ENCODE data around the gene DEFB132.
"Not testable (repeated sequence)": the region's sequence is repeated elsewhere in the genome, so short reads cannot be mapped to it uniquely, and the experiment has no call there.

Gene DEFB132, protein sequence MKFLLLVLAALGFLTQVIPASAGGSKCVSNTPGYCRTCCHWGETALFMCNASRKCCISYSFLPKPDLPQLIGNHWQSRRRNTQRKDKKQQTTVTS

DNA sequence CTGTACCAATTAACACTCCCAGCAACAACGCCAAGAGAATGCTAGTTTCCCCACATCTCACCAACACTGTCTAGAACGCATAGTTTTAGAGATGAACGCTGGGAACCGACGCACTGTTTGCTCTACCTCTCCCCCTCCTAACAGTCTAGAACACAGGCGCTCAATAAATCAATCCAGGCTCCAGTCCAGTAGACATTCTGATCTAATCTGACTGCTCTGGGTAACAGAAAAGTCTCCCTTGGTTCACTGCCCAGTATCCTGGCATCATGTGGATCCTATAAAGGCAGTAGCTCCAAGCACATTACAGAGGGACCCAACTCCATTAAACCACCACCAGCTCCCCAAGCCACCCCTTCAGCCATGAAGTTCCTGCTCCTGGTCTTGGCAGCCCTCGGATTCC is at the start of gene DEFB132:
TSS of gene DEFB132 (plus strand) at position 306 of the 400 bp plus-strand sequence. CDS start at position 361, 55 bp downstream.
- no peak for DNase-seq (ENCODE audit: low spot score)

DNA sequence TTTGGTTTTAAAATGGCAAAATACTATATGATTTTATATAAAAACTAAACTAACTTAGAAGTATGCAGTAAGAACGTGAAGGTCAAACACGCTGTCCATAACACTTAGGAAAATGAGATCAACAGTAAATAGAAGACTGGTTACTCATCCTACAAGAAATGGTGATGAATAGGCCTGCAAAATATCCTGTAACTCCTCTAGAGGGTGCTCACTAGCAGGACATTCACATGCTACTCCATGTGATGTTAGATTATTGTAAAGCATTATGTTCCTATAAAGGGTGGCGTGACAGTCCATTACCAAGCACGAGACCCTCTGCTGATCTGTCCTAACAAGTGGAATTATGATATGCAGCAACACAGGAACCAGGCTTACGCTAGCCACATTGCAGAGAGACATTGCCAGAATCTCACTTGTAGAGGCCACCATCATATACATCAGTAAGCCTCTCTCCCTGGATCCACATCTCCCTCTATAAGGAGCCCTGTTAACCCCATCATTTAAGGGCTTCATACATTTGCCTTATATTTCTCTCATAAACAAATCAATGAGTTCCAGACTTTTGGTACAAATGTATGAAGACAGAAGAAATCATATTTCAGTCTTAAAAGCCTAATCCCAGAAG is 48.5 kb upstream of the DEFB132 start:
- peak; percentile 68 for DNase-seq (ENCODE audit: low spot score)

DNA sequence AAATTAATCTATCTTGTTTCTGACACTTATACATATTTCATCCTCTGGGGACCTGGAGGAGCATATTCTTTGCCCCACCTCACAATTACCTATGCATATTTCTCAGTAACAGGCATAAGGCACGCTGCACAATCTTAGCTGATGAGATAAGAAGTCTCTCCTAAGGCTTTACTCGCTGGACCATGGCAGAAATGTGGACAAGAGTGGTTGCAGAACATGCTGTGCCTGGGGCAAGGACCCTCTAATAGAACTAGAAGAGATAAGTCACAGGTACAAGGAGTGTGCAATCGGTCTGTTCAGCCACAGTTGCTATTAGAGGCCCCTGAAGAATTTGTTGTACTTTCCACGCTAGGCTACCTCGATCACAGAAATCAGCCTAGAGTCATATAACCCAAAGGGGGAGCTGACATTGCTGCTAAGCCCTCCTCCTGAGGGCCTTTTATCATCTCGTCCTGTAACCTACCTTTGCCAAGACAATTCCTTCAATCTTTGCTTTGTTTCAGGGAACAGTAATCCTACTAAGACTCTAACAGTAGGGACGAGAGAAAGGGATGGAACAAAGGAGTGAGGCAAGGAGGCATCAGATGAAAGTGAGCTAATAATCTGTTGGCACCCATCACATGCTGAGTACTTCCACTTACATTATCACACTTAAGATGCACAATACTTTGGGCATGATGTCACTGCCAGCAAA is 46.6 kb upstream of the DEFB132 start:
- no peak for DNase-seq (ENCODE audit: low spot score)

DNA sequence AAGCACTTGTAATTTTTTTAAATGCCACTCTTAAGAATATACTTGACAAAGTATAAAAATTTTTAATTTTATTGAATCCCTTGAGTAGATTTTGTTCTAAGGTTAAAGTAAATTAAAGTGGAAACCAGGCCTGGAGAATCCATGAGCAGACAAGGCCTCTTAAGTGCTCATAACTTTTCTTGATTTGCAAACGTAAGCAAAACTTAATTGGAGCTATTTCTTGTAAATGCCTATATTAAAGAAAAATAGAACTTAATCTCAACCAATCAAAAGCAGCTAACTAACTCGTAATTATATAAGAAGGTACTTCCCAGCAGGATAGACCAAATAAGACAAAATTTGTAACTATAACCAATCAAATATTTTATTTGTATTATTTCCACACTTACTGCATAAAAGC is 43.1 kb upstream of the DEFB132 start:
- no peak for DNase-seq (ENCODE audit: low spot score)

DNA sequence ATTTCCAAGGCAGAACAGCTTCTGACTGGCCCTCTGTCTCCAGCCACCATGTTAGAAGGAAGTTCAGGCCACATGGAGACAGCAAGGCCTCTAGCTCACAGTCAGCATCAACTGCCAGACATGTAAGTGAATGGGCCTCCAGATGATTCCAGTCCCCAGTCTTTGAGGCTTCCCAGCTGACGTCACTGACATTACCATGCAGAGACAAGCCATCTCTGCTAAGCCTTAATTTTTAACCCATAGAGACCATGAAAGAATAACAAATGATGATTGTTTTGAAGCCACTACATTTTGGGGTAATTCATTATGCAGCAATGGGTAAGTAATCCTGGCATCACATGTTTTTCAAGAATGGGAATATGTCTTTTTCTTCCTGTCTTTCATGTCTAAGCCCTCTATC is 41.7 kb upstream of the DEFB132 start:
- no peak for DNase-seq (ENCODE audit: low spot score)

DNA sequence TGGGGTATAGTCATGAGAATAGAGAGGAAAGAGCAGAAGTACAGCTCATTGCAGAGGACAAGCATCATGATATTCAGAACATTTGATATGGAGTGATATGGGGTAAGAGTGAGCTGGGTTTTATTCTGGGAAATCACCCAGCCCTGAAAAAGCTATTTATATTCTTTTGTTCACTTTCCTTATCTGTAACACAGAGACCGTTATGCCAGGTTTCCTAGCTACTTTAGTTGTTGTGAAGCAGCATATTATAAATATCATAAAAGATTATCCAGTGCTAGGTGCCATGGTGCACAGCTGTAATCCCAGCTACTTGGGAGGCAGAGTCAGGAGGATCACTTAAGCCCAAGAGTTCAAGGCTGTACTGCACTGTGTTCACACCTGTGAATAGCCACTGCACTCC is 40.3 kb upstream of the DEFB132 start:
- no peak for DNase-seq (ENCODE audit: low spot score)

DNA sequence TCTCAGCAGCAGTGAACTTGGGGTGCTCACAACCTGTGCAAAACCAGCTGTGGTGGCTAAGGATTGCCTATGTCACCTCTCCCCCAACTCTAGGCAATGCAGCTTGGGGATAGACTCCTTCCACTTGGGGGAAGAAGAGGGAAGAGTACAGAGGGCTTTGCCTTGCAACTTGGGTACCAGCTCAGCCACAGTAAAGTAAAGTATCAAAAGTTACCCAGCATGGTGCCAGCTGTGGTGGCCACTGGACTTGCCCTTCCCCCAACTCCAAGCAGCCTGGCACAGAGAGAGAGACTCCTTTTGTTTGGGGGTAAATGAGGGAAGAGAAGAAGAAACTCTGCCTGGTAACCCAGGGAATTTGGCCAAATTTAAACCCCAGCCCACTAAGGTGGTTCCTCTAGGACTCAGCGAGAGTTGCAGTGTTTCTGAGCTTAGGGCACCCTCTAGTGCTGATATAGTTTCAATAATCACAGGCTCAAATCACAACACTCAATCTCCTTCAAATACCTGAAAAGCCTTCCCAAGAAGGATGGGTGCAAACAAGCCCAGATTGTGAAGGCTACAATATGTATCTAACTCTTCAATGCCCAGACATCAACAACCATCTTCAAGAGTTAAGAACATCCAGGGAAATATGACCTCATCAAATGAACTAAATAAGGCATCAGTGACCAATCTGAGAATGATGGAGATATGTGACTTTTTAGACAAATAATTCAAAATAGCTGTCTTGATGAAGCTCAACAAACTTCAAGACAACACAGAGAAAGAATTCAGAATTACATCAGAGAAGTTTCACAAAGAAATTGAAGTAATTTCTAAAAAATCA is 38.0 kb upstream of the DEFB132 start:
- peak; percentile 18 for DNase-seq (ENCODE audit: low spot score)

DNA sequence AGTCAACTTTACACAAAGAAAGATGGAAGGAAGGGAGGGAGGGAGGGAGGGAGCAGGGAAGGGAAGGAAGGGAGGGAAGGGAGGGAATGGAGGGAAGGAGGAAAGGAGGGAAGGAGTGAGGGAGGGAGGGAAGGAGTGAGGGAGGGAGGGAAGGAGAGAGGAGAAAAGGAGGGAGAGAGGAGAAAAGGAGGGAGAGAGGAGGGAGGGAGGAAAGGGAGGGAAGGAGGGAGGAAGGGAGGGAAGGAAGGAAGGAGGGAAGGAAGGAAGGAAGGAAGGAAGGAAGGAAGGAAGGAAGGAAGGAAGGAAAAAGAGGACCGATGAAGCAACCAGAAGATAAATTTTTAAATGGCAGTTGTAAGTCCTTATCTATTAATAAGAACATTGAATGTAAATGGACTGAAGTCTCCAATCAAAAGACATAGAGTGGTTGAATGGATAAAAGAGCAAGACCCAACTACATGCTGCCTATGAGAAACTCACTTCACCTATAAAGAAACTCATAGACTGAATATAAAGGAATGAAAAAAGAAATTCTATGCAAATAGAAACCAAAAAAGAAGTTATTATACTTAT is 36.2 kb upstream of the DEFB132 start:
- no peak for DNase-seq (ENCODE audit: low spot score)

DNA sequence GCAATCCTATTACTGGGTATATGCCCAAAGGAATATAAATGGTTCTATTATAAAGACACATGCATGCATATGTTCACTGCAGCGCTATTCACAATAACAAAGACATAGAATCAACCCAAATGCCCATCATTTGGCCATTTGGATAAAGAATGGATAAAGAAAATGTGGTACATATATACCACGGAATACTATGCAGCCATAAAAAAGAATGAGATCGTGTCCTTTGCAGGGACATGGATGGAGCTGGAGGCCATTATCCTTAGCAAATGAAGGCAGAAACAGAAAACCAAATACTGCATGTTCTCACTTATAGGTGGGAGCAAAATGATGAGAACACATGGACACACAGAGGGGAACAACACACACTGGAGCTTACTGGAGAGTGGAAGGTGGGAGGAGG is 31.6 kb upstream of the DEFB132 start:
- not testable (repeated sequence) for DNase-seq (ENCODE audit: low spot score)

DNA sequence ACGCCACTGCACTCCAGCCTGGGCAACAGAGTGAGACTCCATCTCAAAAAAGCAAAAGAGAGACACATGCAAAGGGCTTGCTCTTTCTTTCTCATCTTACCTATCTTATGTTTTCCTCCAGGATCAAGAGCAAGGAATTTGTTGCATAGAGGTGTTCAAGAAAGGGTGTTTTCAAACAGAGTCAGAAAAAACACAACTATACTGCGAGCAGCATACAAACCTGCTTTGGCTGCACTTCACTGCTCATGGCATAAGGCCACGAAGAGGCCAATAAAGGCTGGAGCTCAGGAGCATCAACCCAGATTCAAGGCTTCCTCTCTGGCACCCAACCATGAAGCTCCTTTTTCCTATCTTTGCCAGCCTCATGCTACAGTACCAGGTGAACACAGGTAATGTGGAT is 30.6 kb upstream of the DEFB132 start, which contains the start of gene DEFB129:
TSS of gene DEFB129 (plus strand) at position 301 of the 400 bp plus-strand sequence. CDS start at position 332, 31 bp downstream.
- DNase-seq (ENCODE audit: low spot score) = no peak

DNA sequence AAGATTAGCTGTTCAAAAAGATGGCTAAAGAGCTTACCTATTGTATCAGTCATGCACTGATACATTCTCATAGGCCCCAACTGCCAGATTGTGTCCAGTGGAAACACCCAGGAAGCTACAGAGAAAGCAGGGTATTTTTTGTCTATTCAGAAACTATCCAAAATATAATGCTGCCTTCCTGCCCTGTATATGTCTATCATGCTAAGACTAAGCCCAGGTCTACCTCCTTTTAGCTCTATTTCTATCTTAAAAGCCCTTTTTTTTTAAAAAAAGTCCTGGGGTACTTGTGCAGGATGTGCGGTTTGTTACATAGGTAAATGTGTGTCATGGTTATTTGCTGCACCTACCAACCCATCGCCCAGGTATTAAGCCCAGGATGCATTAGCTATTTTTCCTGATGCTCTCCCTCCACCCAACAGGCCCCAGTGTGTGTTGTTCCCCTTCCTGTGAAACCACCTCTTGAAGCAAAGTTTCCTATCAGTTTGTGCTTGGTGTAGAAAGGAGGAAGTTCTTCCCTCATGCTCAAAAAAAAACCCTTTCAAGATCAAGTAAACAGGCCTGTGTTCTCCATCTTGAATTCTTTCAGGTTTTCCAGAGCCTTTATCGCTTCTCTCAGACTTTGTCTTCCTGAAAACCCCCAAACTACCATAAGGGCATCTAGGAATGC is 30.0 kb upstream of the DEFB132 start:
- DNase-seq (ENCODE audit: low spot score) = no peak

DNA sequence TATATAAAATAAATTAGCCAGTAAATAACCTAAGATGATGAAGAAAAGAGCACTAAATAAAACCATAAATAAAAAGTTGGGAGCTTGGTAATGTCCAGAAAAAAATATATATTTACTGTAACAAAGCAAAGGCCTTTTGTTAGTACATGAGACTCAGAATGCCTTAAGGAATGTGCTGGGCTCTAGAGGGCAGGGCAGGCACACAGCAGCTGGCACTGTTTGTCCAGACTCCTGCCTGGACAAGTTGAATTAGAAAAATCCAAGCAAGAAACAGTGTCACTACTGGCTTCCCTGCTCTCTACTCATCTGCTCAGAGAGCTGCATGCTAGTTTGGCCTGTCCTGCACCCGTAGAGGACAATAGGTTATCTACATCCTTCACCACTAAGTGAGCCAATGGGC is 21.6 kb upstream of the DEFB132 start:
- peak; percentile 43 for DNase-seq (ENCODE audit: low spot score)

DNA sequence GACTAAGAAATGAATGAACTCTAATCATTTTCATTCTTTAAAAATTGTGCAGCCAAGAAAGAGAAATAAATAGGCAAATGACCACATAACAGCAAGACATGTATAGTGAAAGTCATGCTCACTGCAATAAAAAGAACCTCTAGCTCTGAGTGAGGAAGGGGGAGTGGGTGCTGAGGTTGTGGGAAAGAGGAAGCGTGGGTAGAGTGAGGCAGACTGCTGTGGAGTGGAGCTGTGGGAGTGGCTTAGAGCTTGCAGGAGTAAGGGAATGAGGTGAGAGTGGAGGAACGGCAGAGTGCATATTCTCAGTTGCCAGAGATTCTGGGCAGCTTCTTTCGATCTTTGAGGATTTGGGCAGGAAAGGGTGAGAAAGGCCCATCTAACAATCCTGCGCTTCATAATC is 20.0 kb upstream of the DEFB132 start:
- no peak for DNase-seq (ENCODE audit: low spot score)

DNA sequence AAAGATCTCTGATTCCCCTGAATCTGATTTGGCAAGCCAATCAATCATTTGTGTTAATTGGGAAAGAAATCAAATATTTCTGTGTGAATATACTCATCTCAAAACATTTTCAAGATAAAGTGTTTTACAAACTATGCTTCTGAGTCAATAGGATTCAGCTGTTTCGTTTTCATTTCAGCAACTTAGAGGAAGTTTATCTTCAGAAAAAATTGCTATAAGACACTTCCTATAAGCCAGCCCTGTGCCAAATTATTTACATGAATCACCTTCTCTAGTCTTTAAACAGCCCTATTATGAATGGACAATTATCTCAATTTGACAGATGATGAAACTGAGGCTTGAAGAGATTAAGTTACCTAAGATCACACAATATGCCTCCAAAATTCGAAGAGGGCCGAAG is 19.6 kb upstream of the DEFB132 start:
- DNase-seq (ENCODE audit: low spot score) = no peak

DNA sequence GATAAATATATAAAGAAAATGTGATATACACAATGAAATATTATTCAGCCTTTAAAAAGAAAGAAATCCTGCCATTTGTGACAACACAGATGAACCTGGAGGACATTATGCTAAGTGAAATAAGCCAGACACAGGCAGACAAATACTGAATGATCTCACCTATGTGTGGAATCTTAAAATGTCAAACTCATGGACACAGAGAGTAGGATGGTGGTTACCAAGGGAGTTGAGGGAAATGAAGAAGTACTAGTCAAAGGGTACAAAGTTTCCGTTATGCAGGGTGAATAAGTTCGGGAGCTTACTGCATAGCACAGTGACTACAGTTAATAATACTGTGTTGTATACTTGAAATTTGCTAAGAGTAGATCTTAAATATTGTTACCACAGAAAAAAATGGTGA is 14.6 kb upstream of the DEFB132 start:
- no peak for DNase-seq (ENCODE audit: low spot score)

DNA sequence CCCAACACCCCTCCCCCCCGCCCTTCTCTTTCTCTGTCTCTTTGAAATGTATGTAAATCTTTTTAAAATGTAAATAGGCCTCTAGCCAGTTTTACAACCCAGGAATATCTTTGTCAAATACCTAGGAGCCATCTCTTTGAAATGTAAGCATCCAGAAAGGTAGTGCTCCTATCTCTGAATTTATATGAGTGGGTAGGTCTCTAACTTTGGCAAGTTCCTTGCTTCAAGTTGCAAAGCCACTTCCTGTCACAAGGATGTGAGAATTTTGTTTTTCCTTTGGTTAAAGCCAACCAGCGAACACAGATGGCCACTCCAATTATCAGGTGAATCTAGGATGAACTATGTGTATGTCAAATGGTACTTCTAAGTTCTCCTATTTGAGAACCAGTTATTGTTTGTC is 6.2 kb upstream of the DEFB132 start:
- DNase-seq (ENCODE audit: low spot score) = no peak

DNA sequence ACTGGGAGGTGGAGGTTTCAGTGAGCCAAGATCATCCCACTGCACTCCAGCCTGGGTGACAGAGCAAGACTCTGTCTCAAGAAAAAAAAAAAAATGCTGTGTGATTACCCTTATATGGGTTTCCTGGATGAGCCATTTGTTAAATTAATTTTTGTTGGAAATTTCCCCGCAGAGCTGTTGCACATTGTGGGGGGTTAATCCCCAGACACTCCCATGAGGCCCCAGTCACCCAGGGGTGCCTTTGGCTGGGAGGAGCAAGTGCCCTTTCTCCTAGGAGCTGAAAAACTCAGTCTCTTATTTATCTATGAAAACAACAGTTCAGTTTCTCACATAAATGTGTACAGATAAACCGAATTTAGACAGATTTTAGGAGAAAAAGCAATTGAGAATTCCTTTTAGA is 4.7 kb upstream of the DEFB132 start:
- no peak for DNase-seq (ENCODE audit: low spot score)

DNA sequence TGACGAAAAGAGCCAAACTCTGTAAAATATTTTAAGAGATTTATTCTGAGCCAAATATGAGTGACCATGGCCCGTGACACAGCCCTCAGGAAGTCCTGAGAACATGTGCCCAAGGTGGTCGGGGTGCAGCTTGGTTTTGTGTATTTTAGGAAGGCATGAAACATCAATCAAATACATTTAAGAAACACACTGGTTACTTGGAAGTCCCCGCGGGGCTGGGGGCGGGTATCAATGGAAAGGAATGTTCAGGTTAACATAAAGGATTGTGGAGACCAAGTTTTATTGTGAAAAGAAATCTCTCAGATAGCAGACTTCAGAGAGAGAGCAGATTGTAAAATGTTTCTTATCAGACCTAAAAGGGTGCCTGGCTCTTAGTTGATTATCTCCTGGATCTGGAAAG is 4.1 kb upstream of the DEFB132 start:
- DNase-seq (ENCODE audit: low spot score) = not testable (repeated sequence)

DNA sequence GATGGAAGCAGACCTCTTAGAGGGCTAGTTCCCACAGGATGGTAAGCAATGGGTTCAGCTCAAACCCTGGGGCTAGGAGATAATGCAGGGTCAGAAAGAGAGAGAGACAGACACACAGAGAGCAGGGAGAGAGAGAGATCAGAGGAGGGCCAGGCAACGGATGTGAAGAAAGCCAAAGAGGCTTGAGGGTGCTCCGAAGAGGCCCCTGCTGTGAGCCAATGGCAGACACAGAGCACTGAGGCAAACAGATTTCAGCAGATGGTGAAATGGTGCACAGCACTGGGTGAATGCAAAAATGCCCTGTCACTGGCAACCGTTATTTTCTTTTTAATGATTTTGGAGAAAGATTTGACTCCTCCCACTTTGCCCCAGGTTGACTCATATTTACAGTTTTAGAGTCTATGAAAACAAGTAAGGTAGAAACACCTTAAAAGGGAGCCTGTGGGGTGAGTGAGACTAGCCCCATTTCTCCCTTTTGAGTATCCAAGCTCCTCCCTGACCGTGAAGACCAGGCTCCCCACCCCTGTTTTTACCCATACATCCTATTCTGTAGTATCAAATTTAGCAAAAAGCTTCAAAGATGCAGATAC is 840 bp downstream of the DEFB132 start:
- DNase-seq (ENCODE audit: low spot score) = no peak

DNA sequence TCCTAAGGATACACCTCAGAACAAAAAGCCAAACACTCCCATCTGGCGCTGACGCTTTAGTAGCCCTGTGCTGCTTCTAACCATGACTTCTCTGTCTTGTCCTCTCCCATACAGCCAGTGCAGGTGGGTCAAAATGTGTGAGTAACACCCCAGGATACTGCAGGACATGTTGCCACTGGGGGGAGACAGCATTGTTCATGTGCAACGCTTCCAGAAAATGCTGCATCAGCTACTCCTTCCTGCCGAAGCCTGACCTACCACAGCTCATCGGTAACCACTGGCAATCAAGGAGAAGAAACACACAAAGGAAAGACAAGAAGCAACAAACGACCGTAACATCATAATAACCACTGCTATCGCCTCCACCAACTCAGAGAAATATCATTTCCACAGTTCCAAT is 1.4 kb downstream of the DEFB132 start:
- DNase-seq (ENCODE audit: low spot score) = peak; percentile 34

DNA sequence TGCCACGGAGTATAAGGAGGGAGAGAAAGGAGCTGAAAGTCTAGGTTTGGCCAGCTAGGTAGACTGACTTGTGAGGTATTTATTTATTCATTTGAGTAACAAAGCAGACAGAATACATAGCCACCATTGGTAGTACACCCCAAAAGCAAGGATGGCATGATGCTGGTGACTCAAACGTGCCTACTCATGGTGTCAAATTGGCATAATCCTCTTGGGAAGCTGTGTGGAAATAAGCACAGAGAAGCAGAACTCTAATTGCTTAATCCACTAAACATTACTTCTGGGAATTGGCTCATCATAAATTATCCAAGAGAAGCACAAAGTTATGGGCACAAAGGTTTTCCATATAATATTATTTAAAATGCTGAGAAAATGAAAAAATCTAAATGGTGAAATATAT is 2.5 kb downstream of the DEFB132 start:
- no peak for DNase-seq (ENCODE audit: low spot score)
